ENCODE data around the gene TAOK3.
"Not testable (repeated sequence)": the region's sequence is repeated elsewhere in the genome, so short reads cannot be mapped to it uniquely, and the experiment has no call there.

The TAOK3 gene

GRCh38 chr12:118137148-118137678, 235.5 kb downstream of the TAOK3 start:
- no peak for DNase-seq (ENCODE audit: low read depth)

DNA sequence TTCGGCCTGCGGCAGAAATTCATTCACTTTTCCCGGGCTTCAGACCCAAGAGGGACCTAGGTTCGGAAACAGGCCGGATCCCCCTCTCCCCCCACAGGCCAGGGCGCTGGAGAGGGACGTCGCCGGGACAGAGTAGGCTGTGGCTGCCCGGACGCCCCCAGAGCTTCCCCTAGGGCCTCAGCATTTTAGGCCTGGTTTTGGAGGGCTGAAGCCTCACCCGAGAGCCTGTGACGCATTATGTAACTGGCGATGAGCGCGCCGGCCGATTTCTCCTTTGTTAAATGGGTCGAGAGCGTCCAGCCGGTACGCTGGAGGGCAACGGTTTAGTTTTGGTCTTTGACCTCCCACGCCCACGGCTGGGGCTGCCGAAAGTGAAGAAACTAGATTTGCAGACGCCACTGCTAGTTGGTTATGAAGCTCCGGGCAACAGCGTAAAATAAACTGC, 236.1 kb downstream of the TAOK3 start:
- DNase-seq (ENCODE audit: low read depth) = no peak

DNA sequence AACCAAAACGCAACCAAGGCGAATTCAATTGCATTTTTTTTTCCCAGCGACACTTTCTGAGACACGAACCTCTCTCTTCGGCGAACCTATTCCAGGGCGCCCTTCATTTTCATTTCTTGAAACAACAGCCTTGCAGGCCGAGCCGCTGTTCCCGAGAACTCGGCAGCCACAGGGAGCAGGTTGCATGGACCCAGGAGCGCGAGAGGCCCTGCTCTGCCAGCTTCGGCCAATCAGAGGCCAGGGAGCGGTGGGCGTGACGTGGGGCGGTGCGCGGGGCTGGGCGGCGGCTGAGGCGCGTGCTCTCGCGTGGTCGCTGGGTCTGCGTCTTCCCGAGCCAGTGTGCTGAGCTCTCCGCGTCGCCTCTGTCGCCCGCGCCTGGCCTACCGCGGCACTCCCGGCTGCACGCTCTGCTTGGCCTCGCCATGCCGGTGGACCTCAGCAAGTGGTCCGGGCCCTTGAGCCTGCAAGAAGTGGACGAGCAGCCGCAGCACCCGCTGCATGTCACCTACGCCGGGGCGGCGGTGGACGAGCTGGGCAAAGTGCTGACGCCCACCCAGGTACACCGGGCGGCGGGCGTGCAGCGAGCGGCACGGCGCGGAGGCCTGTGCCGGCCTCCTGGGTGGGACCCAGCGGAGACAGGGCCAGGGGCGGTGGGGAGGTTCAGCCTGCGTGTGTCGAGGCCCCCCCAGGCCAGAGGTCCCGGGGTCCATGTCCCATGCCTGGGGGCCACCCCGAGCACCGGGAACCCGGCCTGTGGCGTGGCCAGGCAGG, 236.7 kb downstream of the TAOK3 start, which contains the start of gene PEBP1:
PEBP1 (plus strand) TSS at position 337 of the 771 bp plus-strand sequence; CDS start at position 423, 86 bp downstream.
- DNase-seq (ENCODE audit: low read depth) = peak; percentile 88

GRCh38 chr12:118129436-118129835, 243.3 kb downstream of the TAOK3 start:
- not testable (repeated sequence) for DNase-seq (ENCODE audit: low read depth)

DNA sequence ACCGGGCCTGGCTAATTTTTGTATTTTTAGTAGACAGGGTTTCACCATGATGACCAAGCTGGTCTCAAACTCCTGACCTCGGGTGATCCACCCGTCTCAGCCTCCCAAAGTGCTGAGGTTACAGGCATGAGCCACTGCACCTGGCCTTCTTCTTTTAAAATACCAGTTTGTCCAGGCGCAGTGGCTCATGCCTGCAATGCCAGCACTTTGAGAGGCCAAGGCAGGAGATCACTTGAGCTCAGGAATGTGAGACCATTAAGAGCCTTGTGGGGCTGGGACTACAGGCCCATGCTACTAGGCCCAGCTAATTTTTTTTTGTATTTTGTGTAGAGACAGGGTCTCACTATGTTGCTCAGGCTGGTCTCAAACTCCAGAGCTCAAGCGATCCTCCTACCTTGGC, 244.8 kb downstream of the TAOK3 start:
- DNase-seq (ENCODE audit: low read depth) = no peak

DNA sequence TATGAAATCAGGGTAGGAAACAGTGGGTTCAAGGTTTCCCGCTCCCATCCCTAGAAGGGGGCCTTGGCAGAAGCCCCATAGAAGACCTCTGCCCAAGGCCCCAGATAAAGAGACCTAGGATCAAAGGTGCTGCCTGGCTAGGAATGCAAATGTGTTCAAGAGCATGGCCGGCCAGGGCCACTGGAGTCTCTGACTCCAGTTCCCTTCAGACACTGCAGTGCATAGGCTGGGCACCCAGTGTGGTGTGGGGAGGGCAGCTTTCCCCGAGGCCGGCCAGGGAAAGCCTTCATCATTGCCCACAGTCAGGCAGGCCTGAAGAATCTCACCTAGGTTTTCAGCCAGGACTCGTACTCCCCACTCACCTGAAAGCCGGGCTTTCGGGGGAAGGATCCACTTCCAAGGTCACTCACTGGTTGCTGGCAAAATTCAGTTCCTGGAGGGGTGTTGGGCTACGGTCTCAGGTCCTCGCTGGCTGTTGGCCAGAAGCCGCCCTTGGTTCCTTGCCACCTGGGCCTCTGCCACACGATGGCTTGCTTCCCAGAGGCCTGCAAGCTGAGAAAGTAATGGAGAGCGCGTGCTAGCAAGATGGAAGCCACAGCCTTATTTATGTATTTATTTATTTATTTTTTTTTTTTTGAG, 246.5 kb downstream of the TAOK3 start:
- no peak for DNase-seq (ENCODE audit: low read depth)

DNA sequence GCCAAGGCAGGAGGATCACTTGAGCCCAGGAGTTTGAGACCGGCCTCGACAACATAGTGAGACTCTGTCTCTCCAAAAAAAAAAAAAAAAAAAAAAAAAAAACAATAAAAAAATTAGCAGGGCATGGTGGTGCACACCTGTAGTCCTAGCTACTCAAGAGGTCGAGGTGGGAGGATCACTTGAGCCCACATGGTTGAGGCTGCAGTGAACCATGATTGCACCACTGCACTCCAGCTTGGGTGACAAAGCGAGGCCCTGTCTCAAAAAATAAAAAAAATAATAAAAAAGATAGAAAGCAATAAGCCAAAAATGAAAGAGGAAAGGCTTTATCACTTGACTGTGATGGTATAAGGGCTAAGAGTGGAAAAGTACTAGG, 247.0 kb downstream of the TAOK3 start:
- no peak for DNase-seq (ENCODE audit: low read depth)

GRCh38 chr12:118124333-118124874, 248.3 kb downstream of the TAOK3 start:
- DNase-seq (ENCODE audit: low read depth) = no peak

DNA sequence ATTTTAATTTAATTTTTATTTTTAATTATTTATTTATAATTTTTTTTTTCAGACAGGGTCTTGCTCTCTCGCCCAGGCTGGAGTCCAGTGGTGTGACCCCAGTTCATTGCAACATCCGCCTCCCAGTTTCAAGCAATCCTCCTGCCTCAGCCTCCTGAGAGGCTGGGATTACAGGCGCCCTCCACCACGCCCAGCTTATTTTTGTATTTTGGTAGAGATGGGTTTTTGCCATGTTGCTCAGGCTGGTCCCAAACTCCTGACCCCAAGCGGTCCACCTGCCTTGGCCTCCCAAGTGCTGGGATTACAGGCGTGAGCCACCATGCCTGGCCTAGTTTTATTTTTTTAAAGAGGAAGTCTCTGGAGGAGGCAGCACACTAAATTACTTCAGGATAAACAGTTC, 250.4 kb downstream of the TAOK3 start:
- DNase-seq (ENCODE audit: low read depth) = no peak

GRCh38 chr12:118120579-118121363, 251.9 kb downstream of the TAOK3 start:
- peak; percentile 30 for DNase-seq (ENCODE audit: low read depth)

- no peak for DNase-seq (ENCODE audit: low read depth)
Measured at GRCh38 chr12:118119449-118119879, 253.2 kb downstream of the TAOK3 start.

- no peak for DNase-seq (ENCODE audit: low read depth)
Measured at GRCh38 chr12:118109088-118109487, 263.6 kb downstream of the TAOK3 start.

GRCh38 chr12:118107694-118108093, 265.0 kb downstream of the TAOK3 start:
- no peak for DNase-seq (ENCODE audit: low read depth)

DNA sequence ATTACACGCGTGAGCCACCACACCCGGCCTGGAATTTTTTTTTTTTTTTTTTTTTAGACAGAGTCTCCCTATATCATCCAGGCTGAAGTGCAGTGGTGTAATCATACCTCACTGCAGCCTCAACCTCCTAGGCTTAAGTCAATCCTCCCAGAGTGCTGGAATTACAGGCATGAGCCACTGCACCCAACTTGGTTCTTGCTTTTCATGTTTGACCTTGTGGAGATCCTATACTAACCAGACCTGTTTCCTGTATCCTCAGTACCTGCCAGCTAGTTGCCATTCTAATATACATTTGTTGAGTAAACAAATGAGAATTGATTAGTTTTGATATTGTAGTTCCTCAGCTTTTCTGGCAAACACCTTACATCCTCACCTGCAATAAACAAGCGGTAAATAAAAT, 265.7 kb downstream of the TAOK3 start:
- no peak for DNase-seq (ENCODE audit: low read depth)

GRCh38 chr12:118103601-118104382, 268.9 kb downstream of the TAOK3 start, which contains the start of gene VSIG10:
TSS of gene VSIG10 (minus strand) at chr12:118104011. CDS start at chr12:118103671, 340 bp downstream.
- DNase-seq (ENCODE audit: low read depth) = no peak

GRCh38 chr12:118103201-118103600, 269.5 kb downstream of the TAOK3 start:
- DNase-seq (ENCODE audit: low read depth) = no peak

DNA sequence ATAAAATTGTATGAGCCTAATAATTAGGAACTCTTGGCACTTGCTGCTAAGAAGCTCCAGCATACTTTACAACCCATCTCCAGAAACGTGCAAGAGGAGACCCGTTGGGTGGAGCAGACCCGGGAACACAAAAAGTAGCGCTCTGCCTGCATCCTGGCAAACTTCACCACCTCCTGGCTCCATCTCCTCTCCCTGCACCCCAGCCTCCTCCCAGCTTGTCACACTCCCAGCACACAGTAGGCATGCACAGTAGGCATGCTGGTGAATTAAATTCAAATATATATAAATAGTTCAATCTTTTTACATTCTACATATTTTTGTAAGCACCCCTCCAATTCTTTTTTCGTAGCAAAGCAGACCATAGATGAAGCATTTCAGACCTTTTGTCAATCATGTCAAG, 270.1 kb downstream of the TAOK3 start:
- DNase-seq (ENCODE audit: low read depth) = no peak

GRCh38 chr12:118102070-118102469, 270.6 kb downstream of the TAOK3 start:
- no peak for DNase-seq (ENCODE audit: low read depth)

GRCh38 chr12:118101051-118101450, 271.7 kb downstream of the TAOK3 start:
- DNase-seq (ENCODE audit: low read depth) = no peak
